ENCODE results near the gene SLC6A1. TPM values are rescaled to one million over a fixed set of nuclear protein-coding genes. Genes with fewer than 3 reads are reported as not detected.
A peak's percentile ranks its signal among the peaks of the same experiment; 100 is the strongest.

The SLC6A1 gene
- total RNA-seq, 1 experiment from 2014 or later: not detected

DNA sequence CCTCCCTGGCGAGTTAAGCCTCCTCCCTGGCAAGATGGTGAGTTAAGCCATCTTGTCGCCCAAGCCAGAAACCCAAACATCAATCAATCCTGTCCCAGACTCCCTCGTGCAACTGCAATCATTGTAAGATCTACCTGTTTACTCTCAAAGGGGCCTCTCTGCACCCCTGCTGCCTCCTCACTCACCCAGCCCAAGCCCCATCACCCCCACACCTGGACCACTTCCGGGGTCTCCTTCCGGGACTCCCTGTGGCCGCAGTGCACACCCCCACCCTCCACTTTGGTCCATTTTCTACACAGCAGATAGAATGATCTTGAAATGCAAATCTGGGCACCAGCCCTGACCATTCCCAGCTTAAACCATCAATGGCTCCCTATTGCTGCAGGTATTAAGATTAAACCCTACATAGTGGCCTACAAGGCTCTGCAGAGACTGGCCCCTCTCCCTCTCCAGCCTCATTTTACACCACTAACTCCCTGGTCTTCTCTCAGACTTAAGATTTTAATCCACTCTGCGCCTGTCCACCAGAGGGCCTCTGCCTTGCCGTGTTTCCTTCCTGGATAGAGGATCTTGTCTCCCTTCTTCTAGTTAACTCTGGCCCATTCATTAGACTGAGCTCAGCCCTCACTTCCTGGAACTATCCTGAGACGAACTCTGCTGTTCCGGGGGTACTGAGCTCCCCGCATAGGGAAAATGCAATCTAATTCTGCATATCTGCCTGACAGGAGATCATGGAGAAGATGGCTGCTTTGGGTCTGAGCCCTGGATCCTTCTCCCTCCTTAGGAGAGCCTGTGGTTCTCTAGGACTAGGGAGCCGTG, 41.9 kb upstream of the SLC6A1 start:
- Mint-ChIP-seq H3K4me3 (no peak overlapping the region), H3K27ac (peak overlapping the region in 1 of 3 experiments; percentile 12; a peak in 1 of 7 replicates), H3K9me3 (no peaks in the 10 kb centered on the region), H3K27me3 (ENCODE audit: low read depth) (peaks cover 15% of the 10 kb centered on the region), H3K36me3 (ENCODE audit: insufficient read depth in 1 of 3, low read depth in 3 of 3) (no peaks in the 10 kb centered on the region), H3K4me1 (peaks cover 0 to 14% of the 10 kb centered on the region in 2 experiments; a peak in 2 of 4 replicates)
- H2BK15ac ChIP-seq (ENCODE audit: low read depth, low read length): no peak overlapping the region
- no peak overlapping the region for H3K14ac ChIP-seq (ENCODE audit: insufficient read depth, low read length)
- H2AK5ac ChIP-seq (ENCODE audit: insufficient read length, low read length): no peak overlapping the region
- no peak overlapping the region for H3K4ac ChIP-seq (ENCODE audit: low read depth, low read length)
- H3K79me2 ChIP-seq (ENCODE audit: insufficient read depth, low read length): no peaks in the 10 kb centered on the region
- no peaks in the 10 kb centered on the region for H4K20me1 ChIP-seq (ENCODE audit: control insufficient read depth, insufficient read depth, insufficient read length)
- no peak overlapping the region for H2AFZ ChIP-seq (ENCODE audit: low read length)
- H3K27ac ChIP-seq (ENCODE audit: insufficient read length, low read depth, low read length): no peak overlapping the region
- H3T11ph ChIP-seq (ENCODE audit: low read length): no peak overlapping the region
- H3K18ac ChIP-seq (ENCODE audit: insufficient read length, low read depth, low read length): no peak overlapping the region
- H3K23me2 ChIP-seq (ENCODE audit: insufficient read length, low read depth, low read length, poor library complexity, severe bottlenecking): no peaks in the 10 kb centered on the region
- no peak overlapping the region for H2BK20ac ChIP-seq (ENCODE audit: low read depth, low read length, poor library complexity, severe bottlenecking)
- peak; percentile 62 for DNase-seq
- no peak overlapping the region for H2BK5ac ChIP-seq (ENCODE audit: insufficient read length, low read length)
- H4K8ac ChIP-seq (replicated peaks; ENCODE audit: insufficient read length, low read depth, low read length): no peak overlapping the region
- H4K91ac ChIP-seq (ENCODE audit: insufficient read length, low read depth, low read length): no peak overlapping the region
- H3K4me2 ChIP-seq (ENCODE audit: insufficient read depth, insufficient read length, low read length): no peak overlapping the region
- peak; percentile 76 for TF ChIP-seq CTCF (conservative IDR thresholded peaks at IDR 0.05)
- no peak overlapping the region for H4K5ac ChIP-seq (ENCODE audit: insufficient read length, low read depth, low read length)
- no peaks in the 10 kb centered on the region for H3K27me3 ChIP-seq (ENCODE audit: insufficient read depth, low read length)
- H3K9me3 ChIP-seq (ENCODE audit: control insufficient read depth, low read depth, low read length): no peaks in the 10 kb centered on the region
- no CpG with 5 or more reads among the region's 12 CpGs for WGBS (ENCODE audit: extremely low coverage, insufficient read length, low lambda C conversion rate)
- H2BK120ac ChIP-seq (ENCODE audit: low read depth, low read length, poor library complexity, severe bottlenecking): no peak overlapping the region
- no peak overlapping the region for H3K9ac ChIP-seq (ENCODE audit: extremely low read depth, insufficient read length, low read length)
- no peaks in the 10 kb centered on the region for H3K4me1 ChIP-seq (ENCODE audit: insufficient read depth, low read length)
- no peak overlapping the region for H3K56ac ChIP-seq (ENCODE audit: insufficient read length, low read depth, low read length)
- no peak overlapping the region for H3K23ac ChIP-seq (ENCODE audit: insufficient read length, low read depth, low read length)
- H3K79me1 ChIP-seq (ENCODE audit: insufficient read depth, low read depth, low read length, poor library complexity, severe bottlenecking): no peaks in the 10 kb centered on the region
- H2BK12ac ChIP-seq (ENCODE audit: insufficient read length, low read depth, low read length): no peak overlapping the region
